Omental fat pad (tissue), 4 donors: ENCODE measurements around the gene TMEM51. TPM values are rescaled to one million over a fixed set of nuclear protein-coding genes. Genes with fewer than 3 reads are reported as not detected.

Experiments
- ATAC-seq: fragments of 150-250 bp; one replicate; pipeline ENCODE4 v1.9.1; 2016; ENCODE audit warnings: mild to moderate bottlenecking, moderate library complexity; ENCODE audit not compliant: low FRiP score
- DNase-seq: peaks from one replicate; pipeline ENCODE4 v3.0.0-alpha.2; 2019; ENCODE audit warnings: low spot score
- CTCF ChIP-seq, 3 donors: fragments of 450-650 bp; IDR thresholded peaks; one replicate each; pipeline ENCODE4 v1.5.1; 2016 to 2017; ENCODE audit warnings: antibody characterized with exemption in 3 of 3, mild to moderate bottlenecking in 3 of 3, moderate library complexity in 2 of 3
- total RNA-seq, 4 donors: library from RNA; depleted of rRNA; stranded (reverse); fragments of >200 nt; gene quantifications; one replicate each; pipeline ENCODE4 v1.1.0, GENCODE V29; 2016

The TMEM51 gene
- total RNA-seq, 4 donors from 2014 or later: 3.3 to 8.6 (median 4.4) TPM

- DNase-seq (no peak), ATAC-seq (no peak)
- no peak for TF ChIP-seq CTCF (IDR thresholded peaks at IDR 0.05)
Observed at GRCh38 chr1:15242766-15243165, 89.2 kb downstream of the TMEM51 start.

- no peak for TF ChIP-seq CTCF (IDR thresholded peaks at IDR 0.05)
- ATAC-seq: no peak
- no peak for DNase-seq
Observed at GRCh38 chr1:15243275-15244043, 89.9 kb downstream of the TMEM51 start.

- no peak for ATAC-seq
- TF ChIP-seq CTCF (IDR thresholded peaks at IDR 0.05): no peak
- no peak for DNase-seq
Observed at GRCh38 chr1:15244813-15245212, 91.3 kb downstream of the TMEM51 start.

GRCh38 chr1:15245593-15246360, 92.2 kb downstream of the TMEM51 start:
- DNase-seq: no peak
- ATAC-seq: no peak
- TF ChIP-seq CTCF (IDR thresholded peaks at IDR 0.05): no peak

- ATAC-seq (peak; percentile 61), DNase-seq (no peak)
- TF ChIP-seq CTCF (IDR thresholded peaks at IDR 0.05): no peak
Observed at GRCh38 chr1:15246960-15247614, 93.5 kb downstream of the TMEM51 start, which contains the start of gene FHAD1. Gene FHAD1 (plus strand): TSS chr1:15247223. CDS start chr1:15251785, 4,562 bp downstream.

- ATAC-seq (no peak), DNase-seq (no peak)
- TF ChIP-seq CTCF (IDR thresholded peaks at IDR 0.05): no peak
Observed at GRCh38 chr1:15248216-15248615, 94.7 kb downstream of the TMEM51 start.
